Heart left ventricle (tissue), 16 donors: Measurements from ENCODE around the gene PRR14. TPM values are rescaled to one million over a fixed set of nuclear protein-coding genes. Genes with fewer than 3 reads are reported as not detected.
"Not testable (repeated sequence)": the region's sequence is repeated elsewhere in the genome, so short reads cannot be mapped to it uniquely, and the experiment has no call there.

Experiments
- ATAC-seq, 4 donors: fragments of 200-7000 bp; cut with Tn5 transposase; one replicate each; pipeline ENCODE4 v1.9.1; 2020 to 2022; ENCODE audit warnings: moderate library complexity in 4 of 4, mild to moderate bottlenecking in 3 of 4, moderate number of reproducible peaks in 1 of 4
- DNase-seq, 5 donors: peaks; one replicate each; pipeline ENCODE4 v3.0.0-alpha.2; 2020
- H3K27ac ChIP-seq, 12 donors: fragments of 200-600 bp; sonication (generic) in 4 of 12; one replicate each; pipeline versions ENCODE4 v1.5.0 to v1.8.0; 2016 to 2022; ENCODE audit warnings: mild to moderate bottlenecking in 2 of 12
- H3K27me3 ChIP-seq, 9 donors: fragments of 200-600 bp; sonication (generic) in 2 of 9; one replicate each; pipeline versions ENCODE4 v1.5.1 to v1.8.0; 2016 to 2022; ENCODE audit warnings: mild to moderate bottlenecking in 3 of 9
- H3K36me3 ChIP-seq, 9 donors: fragments of 200-600 bp; sonication (generic) in 2 of 9; one replicate each; pipeline versions ENCODE4 v1.5.0 to v1.8.0; 2018 to 2022; ENCODE audit warnings: mild to moderate bottlenecking in 2 of 9
- H3K4me1 ChIP-seq, 12 donors: fragments of 200-600 bp; sonication (generic) in 4 of 12; one replicate each; pipeline versions ENCODE4 v1.5.0 to v1.8.0; 2016 to 2022; ENCODE audit warnings: mild to moderate bottlenecking in 3 of 12
- H3K4me3 ChIP-seq, 12 donors: fragments of 200-600 bp; sonication (generic) in 4 of 12; one replicate each; pipeline versions ENCODE4 v1.5.0 to v1.8.0; 2017 to 2022; ENCODE audit warnings: mild to moderate bottlenecking in 9 of 12, moderate library complexity in 4 of 12
- H3K9me3 ChIP-seq, 12 donors: fragments of 200-600 bp; sonication (generic) in 4 of 12; one replicate each; pipeline versions ENCODE4 v1.5.0 to v1.8.0; 2016 to 2022; ENCODE audit warnings: mild to moderate bottlenecking in 1 of 12
- POLR2A ChIP-seq, 2 donors: fragments of 450-650 bp; IDR thresholded peaks; one replicate each; pipeline ENCODE4 v1.6.1; 2017; ENCODE audit warnings: antibody characterized with exemption in 2 of 2, mild to moderate bottlenecking in 2 of 2, moderate library complexity in 2 of 2
- WGBS, 4 donors: extraction: QIAGEN DNeasy Blood & Tissue Kit in 2 of 4; methylation state at CpG; one replicate each; pipeline versions ENCODE4 v1.1.5 to v1.1.7; 2013 to 2018; 5-methylcytosine and 5-hydroxymethylcytosine counted together
- intact Hi-C, 10 donors: fragments of 100-400 bp; cut with DNase I; formaldehyde crosslinking; loops; one replicate each; pipeline versions ENCODE4 v1.11.1 to v1.14.2; 2022
- polyA plus RNA-seq, 2 donors: library from polyadenylated mRNA; stranded (reverse); fragments of 200-250 nt; gene quantifications; one replicate each; pipeline ENCODE4 v1.2.3, GENCODE V29; 2013
- total RNA-seq, 9 donors: library from RNA; depleted of rRNA in 2 of 9; stranded (reverse); fragments of >200 nt in 2 of 9; fragmentation: NEBNext Ultra II Directional in 3 of 9; extraction: Animal tissue kit (Norgen Biotek cat#: 25700) in 3 of 9; gene quantifications; one replicate each; pipeline versions ENCODE4 v1.1.0 to v1.2.4, GENCODE V29; 2016 to 2023
- TF ChIP-seq, protein P1 (sequence below), 12 donors: fragments of 200-600 bp; sonication (generic) in 4 of 12; IDR thresholded peaks; one replicate each; pipeline versions ENCODE4 v1.5.0 to v1.8.0; 2018 to 2022; ENCODE audit warnings: antibody characterized with exemption in 12 of 12, mild to moderate bottlenecking in 5 of 12
- donor health status: ischemic (EF 13 %, LVEDD 7.1; RV severe dilation, severe dysfunction).
- donor health status: healthy with polysubstance abuse.
- donor health status: DM: no; HTN: yes; CAD: no.
- donor health status: DM: no; HTN: no; CAD: no.
- donor health status: ischemic (EF 25% LVEDD 6.9; RV normal size, moderate dysfunction).
- donor health status: ischemic (EF 25% LVEDD 5.7; RV mildly dilated, moderate dysfunction).
- donor health status: healthy.
- donor health status: DM: yes; HTN: yes; CAD: no.
- donor health status: ischemic (EF 35%, LVEDD 5.7; RV mildly dilated, moderate dysfunction).
- donor health status: nonischemic (EF 11% LVEDD 7.7; RV severe dilation, severe dysfunction).
- donor health status: DM: yes; HTN: yes; CAD: no.
- donor health status: PGD.
- donor health status: ischemic (EF 29% LVEDD 5.4; RV normal size, mild dysfunction).
- donor health status: nonischemic (EF 23%, LVEDD 6.1; RV moderate dilation, normal function).

PRR14 gene
- total and polyA plus RNA-seq, 11 donors, result 12.3 to 26.6 (median 22.1) TPM

DNA sequence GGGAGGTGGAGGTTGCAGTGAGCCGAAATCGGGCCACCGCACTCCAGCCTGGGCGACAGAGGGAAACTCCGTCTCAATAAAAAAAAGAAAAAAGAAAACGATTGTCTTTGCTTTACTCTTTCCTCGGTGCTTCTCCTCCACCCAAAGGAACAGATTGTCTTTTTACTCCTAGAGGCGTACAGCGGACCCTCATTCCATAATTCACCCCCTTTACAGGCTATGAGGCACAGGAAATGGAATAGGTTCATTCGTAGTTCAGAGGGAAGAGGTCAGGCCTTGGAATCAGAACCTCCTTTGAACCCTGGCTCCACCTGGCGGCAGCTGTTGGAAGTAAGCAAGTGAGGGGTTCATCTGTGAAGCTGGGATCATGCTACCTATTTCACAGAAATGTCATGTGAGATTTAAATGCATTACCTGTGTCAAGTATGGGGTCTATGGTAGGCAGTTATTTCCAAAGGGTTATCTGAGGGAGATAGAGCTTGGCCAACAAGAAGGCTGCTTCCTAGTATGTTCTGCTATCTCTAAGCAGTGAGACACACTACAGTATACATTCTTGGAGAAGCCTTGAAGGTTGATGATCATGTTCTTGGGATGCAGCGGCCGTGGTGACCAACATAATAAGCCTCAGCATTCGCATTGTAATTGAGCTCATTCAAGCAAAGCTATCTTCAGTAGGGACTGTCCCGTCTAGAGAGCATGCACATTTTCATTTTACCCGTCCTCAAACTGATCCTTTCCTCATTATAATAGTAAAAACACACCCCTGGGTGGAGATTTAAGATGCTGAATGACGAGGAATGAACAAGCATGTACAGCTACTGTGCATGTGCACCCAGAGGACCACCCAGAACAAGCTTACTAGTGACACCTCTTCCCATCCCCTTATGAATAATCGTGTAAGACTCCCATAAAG is 21.9 kb upstream of the PRR14 start:
- WGBS, 4 donors, result 33 to 41% (median 39%) methylated on average over 18 of the region's 18 CpGs
- Histone ChIP-seq H3K36me3 (no peaks in the 10 kb centered on the region), H3K4me1 (peaks cover 0 to 16% (median 1%) of the 10 kb centered on the region in 12 donors), H3K27me3 (no peaks in the 10 kb centered on the region), H3K9me3 (no peaks in the 10 kb centered on the region), H3K4me3 (peak overlapping the region in 9 of 12 donors; percentile 15 to 45 (median 34)), H3K27ac (peak overlapping the region in 8 of 12 donors; percentile 34 to 67 (median 55))
- ATAC-seq, result peak; percentile 63 to 91 (median 90)
- intact Hi-C loops, result loop anchor here in 5 of 10 donors (2.0 to 10.0 kb wide), 5 partner anchors 18 to 198 kb away; partner anchors contain the start of genes DCTPP1 (in 3 of the 5), ZNF689 (in 1 of the 5), ZNF747 (in 1 of the 5) and ZNF785 (in 1 of the 5)
- DNase-seq, result peak; percentile 77 to 91 (median 86)
- TF ChIP-seq, protein P1, sequence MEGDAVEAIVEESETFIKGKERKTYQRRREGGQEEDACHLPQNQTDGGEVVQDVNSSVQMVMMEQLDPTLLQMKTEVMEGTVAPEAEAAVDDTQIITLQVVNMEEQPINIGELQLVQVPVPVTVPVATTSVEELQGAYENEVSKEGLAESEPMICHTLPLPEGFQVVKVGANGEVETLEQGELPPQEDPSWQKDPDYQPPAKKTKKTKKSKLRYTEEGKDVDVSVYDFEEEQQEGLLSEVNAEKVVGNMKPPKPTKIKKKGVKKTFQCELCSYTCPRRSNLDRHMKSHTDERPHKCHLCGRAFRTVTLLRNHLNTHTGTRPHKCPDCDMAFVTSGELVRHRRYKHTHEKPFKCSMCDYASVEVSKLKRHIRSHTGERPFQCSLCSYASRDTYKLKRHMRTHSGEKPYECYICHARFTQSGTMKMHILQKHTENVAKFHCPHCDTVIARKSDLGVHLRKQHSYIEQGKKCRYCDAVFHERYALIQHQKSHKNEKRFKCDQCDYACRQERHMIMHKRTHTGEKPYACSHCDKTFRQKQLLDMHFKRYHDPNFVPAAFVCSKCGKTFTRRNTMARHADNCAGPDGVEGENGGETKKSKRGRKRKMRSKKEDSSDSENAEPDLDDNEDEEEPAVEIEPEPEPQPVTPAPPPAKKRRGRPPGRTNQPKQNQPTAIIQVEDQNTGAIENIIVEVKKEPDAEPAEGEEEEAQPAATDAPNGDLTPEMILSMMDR (IDR thresholded peaks at IDR 0.05), result peak; percentile 82 to 95 (median 90)
- TF ChIP-seq POLR2A (IDR thresholded peaks at IDR 0.05), result no peak

DNA sequence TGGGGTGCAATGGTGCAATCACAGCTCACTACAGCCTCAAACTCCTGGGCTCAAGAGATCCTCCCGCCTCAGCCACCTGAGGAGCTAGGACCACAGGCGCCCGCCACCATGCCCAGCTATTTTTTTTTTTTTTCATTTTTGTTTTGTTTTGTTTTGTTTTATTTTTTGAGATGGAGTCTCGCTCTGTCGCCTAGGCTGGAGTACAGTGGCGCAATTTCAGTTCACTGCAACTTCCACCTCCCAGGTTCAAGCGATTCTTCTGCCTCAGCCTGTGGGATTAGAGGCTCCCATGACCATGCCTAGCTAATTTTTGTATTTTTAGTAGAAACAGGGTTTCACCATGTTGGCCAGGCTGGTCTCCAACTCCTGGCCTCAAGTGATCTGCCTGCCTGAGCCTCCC is 18.3 kb upstream of the PRR14 start:
- intact Hi-C loops, result loop anchor here in 6 of 10 donors (5.0 to 10.0 kb wide), 5 partner anchors 45 to 205 kb away; partner anchors contain the start of genes DCTPP1 (in 2 of the 6), ZNF688 (in 2 of the 6), ZNF747 (in 1 of the 6) and ZNF785 (in 1 of the 6)
- H3K36me3 ChIP-seq, H3K27ac ChIP-seq, H3K4me3 ChIP-seq, H3K9me3 ChIP-seq, DNase-seq, H3K27me3 ChIP-seq, ATAC-seq: not testable (repeated sequence)
- WGBS, 4 donors, result 91 to 97% (median 95%) methylated on average over 7 of the region's 7 CpGs
- H3K4me1 ChIP-seq, result peaks cover 0 to 27% (median 9%) of the 10 kb centered on the region in 12 donors

DNA sequence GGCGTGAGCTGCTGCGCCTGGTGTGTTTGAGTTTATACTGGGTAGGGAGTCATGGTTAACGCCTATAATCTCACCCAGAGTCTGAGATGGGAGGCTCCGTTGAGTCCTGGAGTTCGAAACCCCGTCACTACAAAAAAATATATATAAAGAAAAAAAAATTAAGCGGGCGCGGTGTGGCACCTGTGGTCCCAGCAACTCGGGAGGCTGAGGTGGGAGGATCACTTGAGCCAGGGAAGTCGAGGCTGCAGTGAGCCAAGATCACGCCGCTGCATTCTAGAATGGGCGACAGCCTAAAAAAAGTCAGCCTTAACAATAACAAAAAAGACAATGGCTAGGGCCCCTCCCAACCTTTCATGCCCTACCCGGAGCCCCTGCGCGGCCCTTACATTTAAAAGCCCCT is 17.2 kb upstream of the PRR14 start:
- peak in 1 of 4 donors; percentile 0 for ATAC-seq
- 73 to 78% (median 76%) methylated on average over 17 of the region's 17 CpGs for WGBS, 4 donors
- H3K9me3 ChIP-seq, result no peaks in the 10 kb centered on the region
- no peaks in the 10 kb centered on the region for H3K36me3 ChIP-seq
- H3K4me1 ChIP-seq, result peaks cover 0 to 22% (median 9%) of the 10 kb centered on the region in 12 donors
- H3K27ac ChIP-seq, result peak overlapping the region; percentile 79 to 96 (median 88)
- TF ChIP-seq, protein P1 (IDR thresholded peaks at IDR 0.05), result no peak
- TF ChIP-seq POLR2A (IDR thresholded peaks at IDR 0.05), result no peak
- H3K4me3 ChIP-seq, result peak overlapping the region; percentile 37 to 81 (median 69)
- no peaks in the 10 kb centered on the region for H3K27me3 ChIP-seq
- intact Hi-C loops, result loop anchor here in 6 of 10 donors (5.0 to 10.0 kb wide), 5 partner anchors 46 to 206 kb away; partner anchors contain the start of genes DCTPP1 (in 2 of the 6), ZNF688 (in 2 of the 6), ZNF747 (in 1 of the 6) and ZNF785 (in 1 of the 6)
- no peak for DNase-seq

DNA sequence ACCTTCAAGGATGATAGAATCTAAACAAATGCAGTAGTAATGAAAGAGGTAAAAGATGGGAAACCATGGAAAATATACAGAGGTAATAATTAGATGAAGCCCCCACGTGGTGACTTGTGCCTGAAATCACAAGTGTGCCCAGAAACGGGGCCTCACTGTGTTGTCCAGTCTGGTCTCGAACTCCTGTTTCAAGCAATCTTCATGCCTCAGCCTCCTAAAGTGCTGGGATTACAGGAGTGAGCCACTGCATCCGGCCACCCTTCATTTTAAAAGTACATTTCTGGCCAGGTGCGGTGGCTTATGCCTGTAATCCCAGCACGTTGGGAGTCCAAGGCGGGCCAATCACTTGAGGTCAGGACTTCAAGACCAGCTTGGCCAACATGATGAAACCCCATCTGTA is 14.2 kb upstream of the PRR14 start:
- no peak for ATAC-seq
- 92 to 96% (median 95%) methylated on average over 7 of the region's 7 CpGs for WGBS, 4 donors

DNA sequence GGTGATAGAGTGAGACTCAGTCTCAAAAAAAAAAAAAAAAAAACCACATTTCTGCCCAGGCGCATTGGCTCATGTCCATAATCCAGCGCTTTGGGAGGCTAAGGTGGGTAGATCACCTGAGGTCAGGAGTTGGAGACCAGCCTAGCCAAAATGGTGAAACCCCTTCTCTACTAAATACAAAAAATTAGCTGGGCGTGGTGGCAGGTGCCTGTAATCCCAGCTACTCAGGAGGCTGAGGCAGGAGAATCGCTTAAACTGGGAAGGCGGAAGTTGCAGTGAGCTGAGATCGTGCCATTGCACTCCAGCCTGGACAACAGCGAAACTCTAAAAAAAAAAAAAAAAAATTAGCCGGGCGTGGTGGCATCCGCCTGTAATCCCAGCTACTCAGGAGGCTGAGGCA is 13.6 kb upstream of the PRR14 start:
- 88 to 93% (median 91%) methylated on average over 10 of the region's 10 CpGs for WGBS, 4 donors
- not testable (repeated sequence) for H3K27ac ChIP-seq, H3K27me3 ChIP-seq, DNase-seq, H3K4me3 ChIP-seq, ATAC-seq, H3K9me3 ChIP-seq, H3K36me3 ChIP-seq
- intact Hi-C loops, result loop anchor here in 1 of 10 donors (10.0 kb wide), 1 partner anchor 102 kb away; the partner anchor contains the start of gene ZNF747
- peaks cover 0 to 19% (median 9%) of the 10 kb centered on the region in 12 donors for H3K4me1 ChIP-seq

More for the DNA sequence above, 14.2 kb upstream of the PRR14 start:
- no peaks in the 10 kb centered on the region for H3K27me3 ChIP-seq
- H3K36me3 ChIP-seq, result no peaks in the 10 kb centered on the region
- H3K4me3 ChIP-seq, result no peak overlapping the region
- H3K27ac ChIP-seq, result no peak overlapping the region
- peaks cover 0 to 19% (median 9%) of the 10 kb centered on the region in 12 donors for H3K4me1 ChIP-seq
- TF ChIP-seq, protein P1 (IDR thresholded peaks at IDR 0.05), result no peak
- TF ChIP-seq POLR2A (IDR thresholded peaks at IDR 0.05), result no peak
- intact Hi-C loops, result loop anchor here in 1 of 10 donors (10.0 kb wide), 1 partner anchor 102 kb away; the partner anchor contains the start of gene ZNF747
- DNase-seq, result no peak
- H3K9me3 ChIP-seq, result no peaks in the 10 kb centered on the region
